NCI-H2196 (cell line): ENCODE data around the gene SEMA5B.

Experiments
- DNase-seq: peaks from one replicate; lab custom pipeline; 2025; ENCODE audit not compliant: unreplicated experiment; lab: John Stamatoyannopoulos, UW

SEMA5B gene

GRCh38 chr3:122912772-122913538 lies 114.6 kb downstream of the SEMA5B start:
- DNase-seq = no peak

DNA sequence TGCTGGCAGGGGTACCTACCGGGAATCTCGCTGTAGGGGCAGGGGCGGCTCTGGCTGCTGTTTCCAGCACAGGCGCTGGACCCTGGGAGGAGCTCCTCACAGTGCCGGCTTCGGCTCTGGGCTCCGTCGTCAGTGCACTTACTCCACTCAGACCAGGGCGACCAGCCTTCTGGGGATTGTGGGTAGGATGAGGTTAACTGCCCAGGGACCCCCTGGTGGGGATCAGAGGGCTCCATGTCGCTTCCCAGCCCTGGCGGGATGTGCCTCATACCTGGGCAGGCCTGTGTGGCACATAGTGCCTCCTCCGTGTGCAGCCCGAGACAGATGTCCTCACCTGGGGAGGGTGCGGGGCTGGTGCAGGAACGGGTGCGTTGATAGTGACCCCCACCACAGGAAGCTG lies 115.7 kb downstream of the SEMA5B start:
- DNase-seq = no peak

DNA sequence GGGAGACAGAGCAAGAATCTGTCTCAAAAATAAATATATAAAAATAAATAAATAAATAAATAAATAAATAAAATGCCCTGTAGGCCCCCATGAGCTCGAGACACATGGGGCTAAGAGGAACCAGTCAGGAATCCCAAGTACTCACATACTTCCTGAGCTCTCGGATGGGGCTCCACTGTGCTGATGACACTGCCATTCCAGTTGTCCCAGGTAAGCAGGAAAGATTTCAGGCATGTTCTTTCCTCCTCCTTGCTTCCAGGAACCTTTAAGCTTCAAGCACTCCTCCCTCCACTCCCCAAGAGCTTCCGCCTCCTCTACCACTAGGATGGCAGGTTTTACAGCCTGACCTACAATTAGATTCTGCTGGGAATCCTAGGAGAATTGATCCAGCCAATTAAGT lies 119.3 kb downstream of the SEMA5B start:
- no peak for DNase-seq

- DNase-seq = no peak
Measured at GRCh38 chr3:122907471-122907870, 120.1 kb downstream of the SEMA5B start.

DNA sequence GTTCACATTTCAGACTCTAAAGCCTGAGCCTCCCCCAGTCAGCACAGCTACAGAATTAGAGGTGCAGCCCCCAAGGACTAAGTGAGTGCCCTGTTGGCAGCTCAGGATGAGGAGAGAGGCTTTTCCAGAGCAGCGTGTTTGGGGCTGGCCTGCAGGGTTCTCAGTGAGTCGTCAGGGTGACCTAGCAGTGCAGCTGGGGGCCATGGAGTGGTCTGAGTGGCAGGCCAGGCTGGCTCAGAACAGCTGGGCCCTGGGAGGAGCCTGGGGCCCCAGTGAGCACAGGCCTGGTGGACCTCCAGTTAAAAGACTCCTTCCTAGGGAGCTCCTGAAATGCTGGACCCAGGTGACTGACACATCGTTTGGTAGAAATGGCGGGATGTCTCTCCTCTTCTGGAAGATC lies 124.4 kb downstream of the SEMA5B start:
- DNase-seq = no peak

- no peak for DNase-seq
Measured at GRCh38 chr3:122902326-122902725, 125.2 kb downstream of the SEMA5B start.

DNA sequence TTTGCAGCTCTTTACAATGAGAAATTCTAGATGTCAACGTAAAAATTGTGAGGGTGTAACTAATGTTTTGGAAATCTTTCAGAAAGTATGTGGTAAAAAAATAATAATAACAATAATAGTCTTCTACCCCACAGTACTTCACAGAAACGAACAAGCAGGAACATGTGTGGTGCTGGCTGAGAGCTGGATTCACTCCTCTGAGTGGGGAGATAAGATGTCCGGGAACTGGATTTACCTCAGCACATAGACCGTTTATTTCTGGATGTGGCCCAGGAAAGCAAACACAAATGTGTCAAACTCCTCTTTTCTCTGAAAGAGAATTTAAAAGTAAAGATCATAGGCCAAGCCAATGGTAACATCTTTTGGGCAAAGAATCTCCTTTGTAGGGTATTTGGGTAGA lies 129.3 kb downstream of the SEMA5B start:
- peak; percentile 33 for DNase-seq

GRCh38 chr3:122893754-122894668 lies 133.6 kb downstream of the SEMA5B start:
- DNase-seq = no peak

DNA sequence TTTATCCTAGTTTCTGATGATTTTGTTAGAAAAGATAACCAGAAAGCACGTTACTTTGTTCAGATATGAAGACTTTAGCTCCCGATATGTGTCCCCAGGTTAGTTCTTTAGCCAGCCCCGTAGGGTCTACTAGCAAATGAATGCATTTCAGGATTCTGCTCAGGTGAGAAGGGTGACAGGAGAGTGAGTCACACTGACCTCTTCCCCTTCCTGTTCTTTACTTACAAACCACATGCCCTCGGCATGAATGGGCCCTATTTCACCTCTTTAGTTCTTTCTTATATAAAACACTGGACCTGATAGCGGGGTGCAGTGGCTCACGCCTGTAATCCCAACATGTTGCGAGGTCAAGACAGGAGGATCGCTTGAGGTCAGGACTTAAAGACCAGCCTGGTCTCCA lies 134.3 kb downstream of the SEMA5B start:
- no peak for DNase-seq

- no peak for DNase-seq
Measured at GRCh38 chr3:122892118-122892960, 135.2 kb downstream of the SEMA5B start.

- DNase-seq = no peak
Measured at GRCh38 chr3:122890720-122891220, 136.8 kb downstream of the SEMA5B start.

DNA sequence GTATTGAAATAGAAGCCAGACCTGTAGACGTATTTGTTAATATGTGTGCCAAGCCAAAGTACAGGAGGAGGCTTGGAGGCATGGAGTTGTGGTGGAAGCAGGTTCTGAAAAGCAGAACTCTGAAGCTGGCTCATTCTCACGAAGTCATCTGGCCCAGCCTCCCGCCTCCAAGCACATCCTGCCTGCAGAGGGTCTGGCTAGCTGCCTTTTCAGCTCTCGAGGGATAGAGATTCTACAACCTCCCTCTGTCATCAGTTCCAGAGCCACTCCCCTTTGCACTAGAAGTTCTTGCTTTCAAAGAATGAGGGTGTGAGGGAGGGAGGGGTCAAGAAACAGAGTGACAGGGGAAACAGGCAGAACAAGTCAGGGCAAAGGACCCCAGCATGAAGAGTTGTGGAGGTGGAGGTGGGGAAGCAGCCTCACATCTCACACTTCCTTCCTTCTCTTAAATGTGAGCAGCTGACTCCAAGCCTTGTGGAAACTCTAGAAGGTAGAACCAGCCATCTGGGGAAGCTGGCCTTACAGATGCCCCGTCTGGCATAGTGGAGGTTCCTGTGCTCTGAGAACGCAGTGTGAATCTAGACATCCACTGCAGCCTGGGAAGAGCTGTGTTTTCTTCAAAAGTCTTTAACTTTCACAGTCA lies 137.4 kb downstream of the SEMA5B start:
- DNase-seq = peak; percentile 18

GRCh38 chr3:122886946-122887345 lies 140.6 kb downstream of the SEMA5B start:
- DNase-seq = no peak

GRCh38 chr3:122886251-122886650 lies 141.3 kb downstream of the SEMA5B start:
- no peak for DNase-seq

DNA sequence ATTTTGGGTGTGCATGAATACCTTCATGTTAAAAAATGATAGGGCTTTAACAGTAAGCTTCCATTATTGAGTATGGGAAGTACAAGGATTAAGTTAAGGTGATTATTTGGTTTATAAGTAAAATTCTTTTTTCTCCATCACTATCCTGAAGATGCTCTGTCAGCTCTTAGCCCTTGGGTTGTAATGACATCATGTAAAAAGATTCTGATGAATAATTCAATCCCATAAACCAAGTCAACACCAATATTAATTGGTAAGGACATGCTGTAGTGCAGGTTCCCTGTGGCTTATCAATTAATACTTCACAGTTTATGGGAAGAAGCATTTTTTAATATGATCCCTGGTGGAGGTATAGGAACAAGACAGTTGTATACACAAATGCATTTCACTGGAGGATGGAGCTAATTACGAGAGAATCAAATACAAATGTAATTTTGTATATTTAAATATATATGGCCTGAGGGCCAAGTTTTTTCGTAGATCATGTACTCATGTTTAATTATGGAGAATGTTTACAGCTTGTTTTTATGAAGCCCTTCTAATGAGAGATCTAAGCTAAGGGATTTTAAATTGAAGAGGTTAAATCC lies 145.1 kb downstream of the SEMA5B start:
- no peak for DNase-seq

GRCh38 chr3:122880624-122881023 lies 146.9 kb downstream of the SEMA5B start:
- no peak for DNase-seq

GRCh38 chr3:122880173-122880572 lies 147.4 kb downstream of the SEMA5B start:
- DNase-seq = no peak

DNA sequence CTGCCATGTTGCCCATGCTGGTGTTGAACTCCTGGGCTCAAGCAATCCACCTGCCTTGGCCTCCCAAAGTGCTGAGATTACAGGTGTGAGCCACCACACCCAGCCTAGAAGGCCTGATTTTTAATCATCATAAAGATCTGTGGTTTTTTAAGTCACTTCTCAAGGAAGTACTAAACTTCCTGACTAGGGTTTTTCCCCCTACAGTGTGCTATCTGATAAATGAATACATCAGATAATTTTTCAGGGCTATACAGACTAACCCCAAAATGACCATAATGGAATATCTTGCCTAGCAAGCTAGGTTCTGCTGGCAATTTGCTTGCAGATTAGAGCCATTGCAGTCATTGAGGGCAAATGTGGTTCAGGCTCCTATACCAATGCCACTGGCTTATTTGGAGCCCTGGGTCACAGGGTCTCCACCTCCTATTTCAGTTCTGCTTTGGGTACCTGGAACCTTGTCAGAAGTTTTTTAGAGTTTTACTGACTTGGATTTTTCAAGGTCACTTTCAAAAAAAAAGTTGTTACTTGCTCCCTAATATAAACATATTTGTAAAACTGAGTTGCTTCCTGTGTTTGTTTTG lies 151.9 kb downstream of the SEMA5B start:
- no peak for DNase-seq

GRCh38 chr3:122873741-122874515 lies 153.6 kb downstream of the SEMA5B start:
- DNase-seq = no peak
